Fibroblast of pulmonary artery (primary cell): Measurements from ENCODE around the gene CDH12.
"Not testable (repeated sequence)": the region's sequence is repeated elsewhere in the genome, so short reads cannot be mapped to it uniquely, and the experiment has no call there.

Experiments
- DNase-seq: peaks from one replicate; pipeline ENCODE4 v3.0.0-alpha.2; 2010; ENCODE audit warnings: low read depth
- H3K4me3 ChIP-seq: replicated peaks from 2 replicates; pipeline ENCODE4 v1.5.1; 2011; ENCODE audit warnings: low read depth, mild to moderate bottlenecking, control low read depth, low read length, moderate library complexity
- CTCF ChIP-seq: IDR thresholded peaks from 2 replicates; pipeline ENCODE4 v1.5.1; 2011; ENCODE audit warnings: mild to moderate bottlenecking, control low read depth, low read length, inconsistent platforms; ENCODE audit errors: missing control alignments

Gene CDH12

GRCh38 chr5:22614486-22615094 is 238.6 kb downstream of the CDH12 start:
- TF ChIP-seq CTCF = no peak
- DNase-seq = no peak
- H3K4me3 ChIP-seq = no peak overlapping the region

- no peak for TF ChIP-seq CTCF
Measured at GRCh38 chr5:22612928-22613327, 240.2 kb downstream of the CDH12 start.

GRCh38 chr5:22611327-22611726 is 241.8 kb downstream of the CDH12 start:
- TF ChIP-seq CTCF = no peak
- DNase-seq = no peak
- H3K4me3 ChIP-seq = no peak overlapping the region

More at GRCh38 chr5:22612928-22613327, 240.2 kb downstream of the CDH12 start:
- no peak overlapping the region for H3K4me3 ChIP-seq
- DNase-seq = no peak

- H3K4me3 ChIP-seq, DNase-seq: not testable (repeated sequence)
Measured at GRCh38 chr5:22607498-22607897, 245.6 kb downstream of the CDH12 start.

GRCh38 chr5:22605473-22605872 is 247.7 kb downstream of the CDH12 start:
- DNase-seq = no peak
- H3K4me3 ChIP-seq = no peak overlapping the region
- no peak for TF ChIP-seq CTCF

- H3K4me3 ChIP-seq = no peak overlapping the region
Measured at GRCh38 chr5:22604711-22605110, 248.4 kb downstream of the CDH12 start.

GRCh38 chr5:22598796-22599195 is 254.3 kb downstream of the CDH12 start:
- no peak overlapping the region for H3K4me3 ChIP-seq
- DNase-seq = no peak
- no peak for TF ChIP-seq CTCF

More at GRCh38 chr5:22604711-22605110, 248.4 kb downstream of the CDH12 start:
- no peak for DNase-seq
- no peak for TF ChIP-seq CTCF
